GM23338 (cell line): ENCODE results near the gene SBK1. TPM values are rescaled to one million over a fixed set of nuclear protein-coding genes. Genes with fewer than 3 reads are reported as not detected.
A peak's percentile ranks its signal among the peaks of the same experiment; 100 is the strongest.

ENCODE experiments used
- ATAC-seq: fragments of 200-7000 bp; cut with Tn5 transposase; 3 replicates; pipeline ENCODE4 v1.9.1; 2020
- DNase-seq: peaks from one replicate; pipeline ENCODE4 v3.0.0-alpha.2; 2015; ENCODE audit warnings: low spot score
- H2AFZ ChIP-seq: fragments of 200-600 bp; sonication (generic); 2 replicates; pipeline ENCODE4 v1.8.0; 2016; ENCODE audit warnings: antibody characterized with exemption, mild to moderate bottlenecking, moderate library complexity
- H3F3A ChIP-seq: fragments of 200-600 bp; sonication (generic); replicated peaks from 2 replicates; pipeline ENCODE4 v1.8.0; 2017; ENCODE audit warnings: antibody characterized with exemption, mixed run types, low read depth
- H3K27ac ChIP-seq: fragments of 200-600 bp; sonication (generic); 2 replicates; pipeline ENCODE4 v1.6.1; 2016; ENCODE audit warnings: low read depth
- H3K27me3 ChIP-seq: fragments of 200-600 bp; sonication (generic); 2 replicates; pipeline ENCODE4 v1.8.0; 2016; ENCODE audit warnings: mild to moderate bottlenecking, mixed run types, moderate library complexity; ENCODE audit not compliant: insufficient read depth
- H3K36me3 ChIP-seq: fragments of 200-600 bp; sonication (generic); 2 replicates; pipeline ENCODE4 v1.8.0; 2016; ENCODE audit warnings: mild to moderate bottlenecking; ENCODE audit not compliant: insufficient read depth
- H3K4me1 ChIP-seq: fragments of 200-600 bp; sonication (generic); 2 replicates; pipeline ENCODE4 v1.8.0; 2016; ENCODE audit warnings: mild to moderate bottlenecking, moderate library complexity; ENCODE audit not compliant: insufficient read depth
- H3K4me2 ChIP-seq: fragments of 200-600 bp; sonication (generic); 2 replicates; pipeline ENCODE4 v1.7.1; 2017; ENCODE audit warnings: mixed run types
- H3K4me3 ChIP-seq: fragments of 200-600 bp; sonication (generic); 2 replicates; pipeline ENCODE4 v1.6.1; 2016; ENCODE audit warnings: mixed run types
- H3K79me2 ChIP-seq: fragments of 200-600 bp; sonication (generic); replicated peaks from 2 replicates; pipeline ENCODE4 v1.8.0; 2017; ENCODE audit warnings: mild to moderate bottlenecking; ENCODE audit not compliant: insufficient read depth
- H3K9me2 ChIP-seq: fragments of 200-600 bp; sonication (generic); 2 replicates; pipeline ENCODE4 v1.8.0; 2017; ENCODE audit not compliant: insufficient read depth
- H4K20me1 ChIP-seq: fragments of 200-600 bp; sonication (generic); replicated peaks from 2 replicates; pipeline ENCODE4 v1.8.0; 2017; ENCODE audit warnings: mild to moderate bottlenecking; ENCODE audit not compliant: insufficient read depth
- H3K27ac Mint-ChIP-seq: 2 replicates; pipeline ENCODE4 v1.8.0; 2020; ENCODE audit warnings: inconsistent platforms, mild to moderate bottlenecking, moderate library complexity, mixed read lengths
- H3K27me3 Mint-ChIP-seq: 3 replicates; pipeline ENCODE4 v1.8.0; 2022; ENCODE audit warnings: low read depth, mild to moderate bottlenecking, moderate library complexity, mixed read lengths, inconsistent platforms; ENCODE audit not compliant: insufficient read depth, poor library complexity
- H3K36me3 Mint-ChIP-seq: 3 replicates; pipeline ENCODE4 v1.8.0; 2021; ENCODE audit warnings: low read depth, mild to moderate bottlenecking, inconsistent platforms, moderate library complexity, mixed read lengths
- H3K4me1 Mint-ChIP-seq: 3 replicates; pipeline ENCODE4 v1.8.0; 2020; ENCODE audit warnings: mild to moderate bottlenecking, inconsistent platforms, mixed read lengths
- H3K4me3 Mint-ChIP-seq: 3 replicates; pipeline ENCODE4 v1.8.0; 2021; ENCODE audit warnings: moderate library complexity, mild to moderate bottlenecking, inconsistent platforms, mixed read lengths
- H3K9me3 Mint-ChIP-seq: 3 replicates; pipeline ENCODE4 v1.8.0; 2020; ENCODE audit warnings: moderate library complexity, mild to moderate bottlenecking, inconsistent platforms, mixed read lengths
- ETS1 ChIP-seq: IDR thresholded peaks from 2 replicates; pipeline ENCODE4 v1.6.1; 2016; ENCODE audit warnings: antibody characterized with exemption
- JUNB ChIP-seq: IDR thresholded peaks from one replicate; pipeline ENCODE4 v1.6.1; 2016; ENCODE audit warnings: antibody characterized with exemption; ENCODE audit not compliant: unreplicated experiment
- NANOG ChIP-seq: IDR thresholded peaks from 2 replicates; pipeline ENCODE4 v1.6.1; 2016; ENCODE audit warnings: antibody characterized with exemption, borderline replicate concordance
- STAT1 ChIP-seq: IDR thresholded peaks from one replicate; pipeline ENCODE4 v1.6.1; 2016; ENCODE audit warnings: antibody characterized with exemption; ENCODE audit not compliant: unreplicated experiment
- ZNF462 ChIP-seq: fragments of 250-450 bp; sonication (Bioruptor Pico); IDR thresholded peaks from 2 replicates; pipeline ENCODE4 v1.5.0; 2020; ENCODE audit warnings: mild to moderate bottlenecking, moderate library complexity
- polyA plus RNA-seq: library from polyadenylated mRNA; unstranded; fragments of >200 nt; fragmentation: Nextera tagmentation; extraction: Ambion mirVana; gene quantifications from 2 replicates; pipeline ENCODE4 v1.2.1, GENCODE V29; 2016
- total RNA-seq: library from RNA; depleted of rRNA; stranded (reverse); fragments of >200 nt; shearing (Covaris generic); gene quantifications from 2 replicates; pipeline ENCODE4 v1.2.3, GENCODE V29; 2014
- TF ChIP-seq, protein P1 (sequence below): IDR thresholded peaks from one replicate; pipeline ENCODE4 v1.6.1; 2018; ENCODE audit warnings: antibody characterized with exemption; ENCODE audit not compliant: unreplicated experiment
- TF ChIP-seq, protein P2 (sequence below), 2 experiments: fragments of 200-600 bp in 1 of 2; sonication (generic) in 1 of 2; conservative IDR thresholded peaks; 2 replicates each; pipeline versions ENCODE4 v1.5.1 to v1.6.1; 2016 to 2017; ENCODE audit warnings: antibody characterized with exemption in 2 of 2, low read depth in 2 of 2, mild to moderate bottlenecking in 2 of 2, moderate library complexity in 1 of 2

SBK1 gene
- total and polyA plus RNA-seq, 2 experiments from 2014 or later = 23.9 to 68.1 TPM

DNA sequence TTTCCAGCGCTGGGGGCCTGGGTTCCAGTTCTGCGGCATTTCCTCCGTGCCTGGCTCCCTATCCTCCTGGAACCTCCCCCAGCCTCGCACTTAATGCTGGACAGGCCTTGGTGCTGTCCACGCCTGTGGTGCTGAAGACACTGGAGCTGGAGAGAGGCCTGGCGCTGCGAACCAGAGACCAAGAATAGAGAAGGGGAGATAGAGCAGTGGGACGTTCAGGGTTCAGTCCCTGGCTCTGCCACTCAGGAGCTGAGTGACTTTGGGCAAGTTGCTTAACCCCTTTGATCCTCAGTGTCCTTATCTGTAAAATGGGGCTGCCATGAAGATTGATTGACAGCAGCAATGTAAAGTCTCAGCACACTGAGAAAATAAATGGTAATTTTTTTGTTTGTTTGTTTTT is 11.9 kb downstream of the SBK1 start:
- Histone ChIP-seq H3K4me2 (no peak overlapping the region), H2AFZ (no peak overlapping the region), H3K9me2 (no peaks in the 10 kb centered on the region), H3F3A (no peaks in the 10 kb centered on the region), H3K27ac (no peak overlapping the region), H3K27me3 (no peaks in the 10 kb centered on the region), H3K36me3 (peaks cover 3% of the 10 kb centered on the region; the same call in 1 of the 2 replicates), H3K4me3 (no peak overlapping the region), H3K4me1 (no peaks in the 10 kb centered on the region), H3K79me2 (peaks cover 71% of the 10 kb centered on the region), H4K20me1 (peaks cover 34% of the 10 kb centered on the region)
- TF ChIP-seq, protein P1, sequence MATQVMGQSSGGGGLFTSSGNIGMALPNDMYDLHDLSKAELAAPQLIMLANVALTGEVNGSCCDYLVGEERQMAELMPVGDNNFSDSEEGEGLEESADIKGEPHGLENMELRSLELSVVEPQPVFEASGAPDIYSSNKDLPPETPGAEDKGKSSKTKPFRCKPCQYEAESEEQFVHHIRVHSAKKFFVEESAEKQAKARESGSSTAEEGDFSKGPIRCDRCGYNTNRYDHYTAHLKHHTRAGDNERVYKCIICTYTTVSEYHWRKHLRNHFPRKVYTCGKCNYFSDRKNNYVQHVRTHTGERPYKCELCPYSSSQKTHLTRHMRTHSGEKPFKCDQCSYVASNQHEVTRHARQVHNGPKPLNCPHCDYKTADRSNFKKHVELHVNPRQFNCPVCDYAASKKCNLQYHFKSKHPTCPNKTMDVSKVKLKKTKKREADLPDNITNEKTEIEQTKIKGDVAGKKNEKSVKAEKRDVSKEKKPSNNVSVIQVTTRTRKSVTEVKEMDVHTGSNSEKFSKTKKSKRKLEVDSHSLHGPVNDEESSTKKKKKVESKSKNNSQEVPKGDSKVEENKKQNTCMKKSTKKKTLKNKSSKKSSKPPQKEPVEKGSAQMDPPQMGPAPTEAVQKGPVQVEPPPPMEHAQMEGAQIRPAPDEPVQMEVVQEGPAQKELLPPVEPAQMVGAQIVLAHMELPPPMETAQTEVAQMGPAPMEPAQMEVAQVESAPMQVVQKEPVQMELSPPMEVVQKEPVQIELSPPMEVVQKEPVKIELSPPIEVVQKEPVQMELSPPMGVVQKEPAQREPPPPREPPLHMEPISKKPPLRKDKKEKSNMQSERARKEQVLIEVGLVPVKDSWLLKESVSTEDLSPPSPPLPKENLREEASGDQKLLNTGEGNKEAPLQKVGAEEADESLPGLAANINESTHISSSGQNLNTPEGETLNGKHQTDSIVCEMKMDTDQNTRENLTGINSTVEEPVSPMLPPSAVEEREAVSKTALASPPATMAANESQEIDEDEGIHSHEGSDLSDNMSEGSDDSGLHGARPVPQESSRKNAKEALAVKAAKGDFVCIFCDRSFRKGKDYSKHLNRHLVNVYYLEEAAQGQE = peak; percentile 95
- TF ChIP-seq, protein P2, sequence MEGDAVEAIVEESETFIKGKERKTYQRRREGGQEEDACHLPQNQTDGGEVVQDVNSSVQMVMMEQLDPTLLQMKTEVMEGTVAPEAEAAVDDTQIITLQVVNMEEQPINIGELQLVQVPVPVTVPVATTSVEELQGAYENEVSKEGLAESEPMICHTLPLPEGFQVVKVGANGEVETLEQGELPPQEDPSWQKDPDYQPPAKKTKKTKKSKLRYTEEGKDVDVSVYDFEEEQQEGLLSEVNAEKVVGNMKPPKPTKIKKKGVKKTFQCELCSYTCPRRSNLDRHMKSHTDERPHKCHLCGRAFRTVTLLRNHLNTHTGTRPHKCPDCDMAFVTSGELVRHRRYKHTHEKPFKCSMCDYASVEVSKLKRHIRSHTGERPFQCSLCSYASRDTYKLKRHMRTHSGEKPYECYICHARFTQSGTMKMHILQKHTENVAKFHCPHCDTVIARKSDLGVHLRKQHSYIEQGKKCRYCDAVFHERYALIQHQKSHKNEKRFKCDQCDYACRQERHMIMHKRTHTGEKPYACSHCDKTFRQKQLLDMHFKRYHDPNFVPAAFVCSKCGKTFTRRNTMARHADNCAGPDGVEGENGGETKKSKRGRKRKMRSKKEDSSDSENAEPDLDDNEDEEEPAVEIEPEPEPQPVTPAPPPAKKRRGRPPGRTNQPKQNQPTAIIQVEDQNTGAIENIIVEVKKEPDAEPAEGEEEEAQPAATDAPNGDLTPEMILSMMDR (conservative IDR thresholded peaks at IDR 0.05; ENCODE audit: low read depth in 2 of 2) = no peak
- no peak for TF ChIP-seq STAT1
- DNase-seq (peak; percentile 76), ATAC-seq (peak; percentile 85)
- no peaks in the 10 kb centered on the region for H3K9me3 Mint-ChIP-seq
- peaks cover 4% of the 10 kb centered on the region for H3K4me1 Mint-ChIP-seq
- H3K27me3 Mint-ChIP-seq = peaks cover 6% of the 10 kb centered on the region
- peaks cover 58% of the 10 kb centered on the region for H3K36me3 Mint-ChIP-seq
- no peak overlapping the region for H3K27ac Mint-ChIP-seq
- no peak overlapping the region for H3K4me3 Mint-ChIP-seq

DNA sequence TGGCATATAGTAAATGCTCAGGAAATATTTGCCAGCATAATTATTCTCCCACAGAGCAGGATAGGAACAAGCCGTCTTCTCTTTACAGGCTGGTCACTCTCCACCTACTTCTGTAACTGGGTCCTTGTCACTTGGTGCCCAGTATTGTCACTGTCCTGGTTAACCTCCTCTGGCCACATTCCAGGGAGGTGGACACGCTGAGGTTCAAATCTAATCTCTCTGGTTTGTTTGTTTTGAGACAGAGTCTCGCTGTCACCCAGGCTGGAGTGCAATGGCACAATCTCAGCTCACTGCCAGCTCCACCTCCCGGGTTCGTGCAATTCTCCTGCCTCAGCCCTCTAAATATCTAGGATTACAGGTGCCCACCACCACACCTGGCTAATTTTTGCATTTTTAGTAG is 15.6 kb downstream of the SBK1 start:
- Mint-ChIP-seq H3K4me1 (no peaks in the 10 kb centered on the region; the same call in 2 of the 3 replicates), H3K27me3 (peaks cover 7% of the 10 kb centered on the region)
- no peak for TF ChIP-seq JUNB
- TF ChIP-seq STAT1 = no peak
- TF ChIP-seq NANOG = no peak
- no peak for TF ChIP-seq ZNF462 (CRISPR knock-in tag)
- TF ChIP-seq ETS1 = no peak

More for the DNA sequence above, 15.6 kb downstream of the SBK1 start:
- Histone ChIP-seq H3K4me2 (no peak overlapping the region), H3F3A (no peaks in the 10 kb centered on the region), H3K4me1 (no peaks in the 10 kb centered on the region), H3K4me3 (no peak overlapping the region), H3K27ac (no peak overlapping the region), H4K20me1 (peaks cover 8% of the 10 kb centered on the region; the same call in 1 of the 2 replicates), H3K36me3 (no peaks in the 10 kb centered on the region; the same call in 1 of the 2 replicates), H3K79me2 (peaks cover 57% of the 10 kb centered on the region), H3K9me2 (no peaks in the 10 kb centered on the region), H2AFZ (no peak overlapping the region), H3K27me3 (no peaks in the 10 kb centered on the region)
- ATAC-seq (no peak), DNase-seq (no peak)
- Mint-ChIP-seq H3K4me3 (no peak overlapping the region), H3K36me3 (peaks cover 50% of the 10 kb centered on the region), H3K27ac (no peak overlapping the region), H3K9me3 (no peaks in the 10 kb centered on the region; the same call in 2 of the 3 replicates)
